ENCODE results near the gene WWOX. TPM values are rescaled to one million over a fixed set of nuclear protein-coding genes. Genes with fewer than 3 reads are reported as not detected.

The WWOX gene
- total RNA-seq, 1 experiment from 2014 or later: 79.9 TPM

- Histone ChIP-seq H3K27me3 (replicated peaks; ENCODE audit: insufficient read depth, low read depth, low read length, poor library complexity) (no peaks in the 10 kb centered on the region), H3K9me3 (ENCODE audit: low read depth, low read length, poor library complexity, severe bottlenecking) (no peaks in the 10 kb centered on the region), H3K36me3 (ENCODE audit: insufficient read depth, low read length, poor library complexity, severe bottlenecking) (no peaks in the 10 kb centered on the region), H3K27ac (ENCODE audit: low read depth, low read length, poor library complexity, severe bottlenecking) (no peak overlapping the region), H3K4me3 (ENCODE audit: low read depth, low read length, poor library complexity, severe bottlenecking) (no peak overlapping the region), H3K4me1 (ENCODE audit: insufficient read depth, low read length, poor library complexity, severe bottlenecking) (no peaks in the 10 kb centered on the region)
- ChIA-PET CTCF (no interaction called here), POLR2A (ENCODE audit: low non-redundant PET) (no interaction called here)
- intact Hi-C loops (cut with micrococcal nuclease; ENCODE audit: unreplicated experiment): no loop called here
- DNase-seq (ENCODE audit: low spot score): no peak
- no TSS peak for BruUV-seq (replicated peaks)
- no peak for TF ChIP-seq EZH2 (IDR thresholded peaks at IDR 0.05; ENCODE audit: borderline replicate concordance, low read depth, low read length, poor library complexity, severe bottlenecking)
- TF ChIP-seq, protein P1, sequence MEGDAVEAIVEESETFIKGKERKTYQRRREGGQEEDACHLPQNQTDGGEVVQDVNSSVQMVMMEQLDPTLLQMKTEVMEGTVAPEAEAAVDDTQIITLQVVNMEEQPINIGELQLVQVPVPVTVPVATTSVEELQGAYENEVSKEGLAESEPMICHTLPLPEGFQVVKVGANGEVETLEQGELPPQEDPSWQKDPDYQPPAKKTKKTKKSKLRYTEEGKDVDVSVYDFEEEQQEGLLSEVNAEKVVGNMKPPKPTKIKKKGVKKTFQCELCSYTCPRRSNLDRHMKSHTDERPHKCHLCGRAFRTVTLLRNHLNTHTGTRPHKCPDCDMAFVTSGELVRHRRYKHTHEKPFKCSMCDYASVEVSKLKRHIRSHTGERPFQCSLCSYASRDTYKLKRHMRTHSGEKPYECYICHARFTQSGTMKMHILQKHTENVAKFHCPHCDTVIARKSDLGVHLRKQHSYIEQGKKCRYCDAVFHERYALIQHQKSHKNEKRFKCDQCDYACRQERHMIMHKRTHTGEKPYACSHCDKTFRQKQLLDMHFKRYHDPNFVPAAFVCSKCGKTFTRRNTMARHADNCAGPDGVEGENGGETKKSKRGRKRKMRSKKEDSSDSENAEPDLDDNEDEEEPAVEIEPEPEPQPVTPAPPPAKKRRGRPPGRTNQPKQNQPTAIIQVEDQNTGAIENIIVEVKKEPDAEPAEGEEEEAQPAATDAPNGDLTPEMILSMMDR (conservative IDR thresholded peaks at IDR 0.05; ENCODE audit: low read depth, low read length): no peak
Observed at GRCh38 chr16:78522327-78522726, 422.9 kb downstream of the WWOX start.

GRCh38 chr16:78523212-78523985, 423.9 kb downstream of the WWOX start:
- no TSS peak for BruUV-seq (replicated peaks)
- DNase-seq (ENCODE audit: low spot score): no peak
- ChIA-PET CTCF (no interaction called here), POLR2A (ENCODE audit: low non-redundant PET) (no interaction called here)
- Histone ChIP-seq H3K9me3 (ENCODE audit: low read depth, low read length, poor library complexity, severe bottlenecking) (no peaks in the 10 kb centered on the region), H3K4me1 (ENCODE audit: insufficient read depth, low read length, poor library complexity, severe bottlenecking) (no peaks in the 10 kb centered on the region), H3K27me3 (replicated peaks; ENCODE audit: insufficient read depth, low read depth, low read length, poor library complexity) (no peaks in the 10 kb centered on the region), H3K27ac (ENCODE audit: low read depth, low read length, poor library complexity, severe bottlenecking) (no peak overlapping the region), H3K4me3 (ENCODE audit: low read depth, low read length, poor library complexity, severe bottlenecking) (no peak overlapping the region), H3K36me3 (ENCODE audit: insufficient read depth, low read length, poor library complexity, severe bottlenecking) (no peaks in the 10 kb centered on the region)
- intact Hi-C loops (cut with micrococcal nuclease; ENCODE audit: unreplicated experiment): no loop called here
- TF ChIP-seq, protein P1 (conservative IDR thresholded peaks at IDR 0.05; ENCODE audit: low read depth, low read length): no peak
- no peak for TF ChIP-seq EZH2 (IDR thresholded peaks at IDR 0.05; ENCODE audit: borderline replicate concordance, low read depth, low read length, poor library complexity, severe bottlenecking)

GRCh38 chr16:78524066-78524595, 424.7 kb downstream of the WWOX start:
- Histone ChIP-seq H3K4me3 (ENCODE audit: low read depth, low read length, poor library complexity, severe bottlenecking) (no peak overlapping the region), H3K36me3 (ENCODE audit: insufficient read depth, low read length, poor library complexity, severe bottlenecking) (no peaks in the 10 kb centered on the region), H3K4me1 (ENCODE audit: insufficient read depth, low read length, poor library complexity, severe bottlenecking) (no peaks in the 10 kb centered on the region), H3K9me3 (ENCODE audit: low read depth, low read length, poor library complexity, severe bottlenecking) (no peaks in the 10 kb centered on the region), H3K27ac (ENCODE audit: low read depth, low read length, poor library complexity, severe bottlenecking) (no peak overlapping the region), H3K27me3 (replicated peaks; ENCODE audit: insufficient read depth, low read depth, low read length, poor library complexity) (no peaks in the 10 kb centered on the region)
- no peak for DNase-seq (ENCODE audit: low spot score)
- CTCF ChIA-PET: no interaction called here
- no peak for TF ChIP-seq EZH2 (IDR thresholded peaks at IDR 0.05; ENCODE audit: borderline replicate concordance, low read depth, low read length, poor library complexity, severe bottlenecking)
- TF ChIP-seq, protein P1 (conservative IDR thresholded peaks at IDR 0.05; ENCODE audit: low read depth, low read length): no peak
- POLR2A ChIA-PET (ENCODE audit: low non-redundant PET): no interaction called here
- no TSS peak for BruUV-seq (replicated peaks)
- intact Hi-C loops (cut with micrococcal nuclease; ENCODE audit: unreplicated experiment): no loop called here

All from A673 (cell line).